ENCODE data around the gene LAMA2.

The LAMA2 gene

GRCh38 chr6:128883906-128884305 is 968 bp downstream of the LAMA2 start:
- Mint-ChIP-seq H3K4me3 (no peak overlapping the region), H3K4me1 (ENCODE audit: low read depth) (peaks cover 8% of the 10 kb centered on the region), H3K36me3 (ENCODE audit: low read depth) (no peaks in the 10 kb centered on the region), H3K27me3 (peaks cover 47% of the 10 kb centered on the region), H3K27ac (no peak overlapping the region), H3K9me3 (no peaks in the 10 kb centered on the region)
- DNase-seq: no peak

- no peak overlapping the region for H3K4me3 Mint-ChIP-seq
- H3K9me3 Mint-ChIP-seq: no peaks in the 10 kb centered on the region
- DNase-seq: no peak
- H3K36me3 Mint-ChIP-seq (ENCODE audit: low read depth): no peaks in the 10 kb centered on the region
- H3K4me1 Mint-ChIP-seq (ENCODE audit: low read depth): peaks cover 8% of the 10 kb centered on the region
- no peak overlapping the region for H3K27ac Mint-ChIP-seq
- peaks cover 51% of the 10 kb centered on the region for H3K27me3 Mint-ChIP-seq
Observed at GRCh38 chr6:128885381-128885780, 2.4 kb downstream of the LAMA2 start.

- no peak overlapping the region for H3K4me3 Mint-ChIP-seq
Observed at GRCh38 chr6:128886706-128887105, 3.8 kb downstream of the LAMA2 start.

GRCh38 chr6:128888444-128889175 is 5.7 kb downstream of the LAMA2 start:
- no peaks in the 10 kb centered on the region for H3K9me3 Mint-ChIP-seq
- no peaks in the 10 kb centered on the region for H3K36me3 Mint-ChIP-seq (ENCODE audit: low read depth)
- peaks cover 32% of the 10 kb centered on the region for H3K27me3 Mint-ChIP-seq
- no peak overlapping the region for H3K27ac Mint-ChIP-seq
- H3K4me1 Mint-ChIP-seq (ENCODE audit: low read depth): no peaks in the 10 kb centered on the region
- no peak for DNase-seq
- no peak overlapping the region for H3K4me3 Mint-ChIP-seq

More at GRCh38 chr6:128886706-128887105, 3.8 kb downstream of the LAMA2 start:
- H3K27me3 Mint-ChIP-seq: peaks cover 48% of the 10 kb centered on the region
- no peak overlapping the region for H3K27ac Mint-ChIP-seq
- no peak for DNase-seq
- no peaks in the 10 kb centered on the region for H3K36me3 Mint-ChIP-seq (ENCODE audit: low read depth)
- H3K9me3 Mint-ChIP-seq: no peaks in the 10 kb centered on the region
- H3K4me1 Mint-ChIP-seq (ENCODE audit: low read depth): peaks cover 8% of the 10 kb centered on the region

GRCh38 chr6:128889870-128890269 is 6.9 kb downstream of the LAMA2 start:
- Mint-ChIP-seq H3K4me3 (no peak overlapping the region), H3K4me1 (ENCODE audit: low read depth) (no peaks in the 10 kb centered on the region), H3K27ac (no peak overlapping the region), H3K9me3 (no peaks in the 10 kb centered on the region), H3K27me3 (peaks cover 23% of the 10 kb centered on the region), H3K36me3 (ENCODE audit: low read depth) (no peaks in the 10 kb centered on the region)
- DNase-seq: no peak

GRCh38 chr6:128892079-128892478 is 9.1 kb downstream of the LAMA2 start:
- Mint-ChIP-seq H3K27ac (no peak overlapping the region), H3K4me3 (no peak overlapping the region), H3K27me3 (peaks cover 12% of the 10 kb centered on the region), H3K36me3 (ENCODE audit: low read depth) (no peaks in the 10 kb centered on the region), H3K9me3 (no peaks in the 10 kb centered on the region), H3K4me1 (ENCODE audit: low read depth) (no peaks in the 10 kb centered on the region)
- DNase-seq: no peak

- no peaks in the 10 kb centered on the region for H3K4me1 Mint-ChIP-seq (ENCODE audit: low read depth)
Observed at GRCh38 chr6:128899341-128900050, 16.6 kb downstream of the LAMA2 start.

GRCh38 chr6:128903715-128904114 is 20.8 kb downstream of the LAMA2 start:
- H3K36me3 Mint-ChIP-seq (ENCODE audit: low read depth): no peaks in the 10 kb centered on the region
- DNase-seq: no peak
- no peak overlapping the region for H3K27ac Mint-ChIP-seq
- no peak overlapping the region for H3K4me3 Mint-ChIP-seq
- peaks cover 3% of the 10 kb centered on the region for H3K27me3 Mint-ChIP-seq
- no peaks in the 10 kb centered on the region for H3K4me1 Mint-ChIP-seq (ENCODE audit: low read depth)
- H3K9me3 Mint-ChIP-seq: no peaks in the 10 kb centered on the region

More at GRCh38 chr6:128899341-128900050, 16.6 kb downstream of the LAMA2 start:
- H3K4me3 Mint-ChIP-seq: no peak overlapping the region
- peaks cover 3% of the 10 kb centered on the region for H3K27me3 Mint-ChIP-seq
- DNase-seq: no peak
- no peaks in the 10 kb centered on the region for H3K36me3 Mint-ChIP-seq (ENCODE audit: low read depth)
- H3K9me3 Mint-ChIP-seq: no peaks in the 10 kb centered on the region
- H3K27ac Mint-ChIP-seq: no peak overlapping the region

- Mint-ChIP-seq H3K4me1 (ENCODE audit: low read depth) (no peaks in the 10 kb centered on the region), H3K27ac (no peak overlapping the region), H3K27me3 (peaks cover 3% of the 10 kb centered on the region), H3K4me3 (no peak overlapping the region), H3K9me3 (no peaks in the 10 kb centered on the region), H3K36me3 (ENCODE audit: low read depth) (no peaks in the 10 kb centered on the region)
- no peak for DNase-seq
Observed at GRCh38 chr6:128914051-128914450, 31.1 kb downstream of the LAMA2 start.

GRCh38 chr6:128918886-128919285 is 35.9 kb downstream of the LAMA2 start:
- Mint-ChIP-seq H3K9me3 (peaks cover 2% of the 10 kb centered on the region), H3K36me3 (ENCODE audit: low read depth) (no peaks in the 10 kb centered on the region), H3K4me3 (no peak overlapping the region), H3K27me3 (no peaks in the 10 kb centered on the region), H3K27ac (no peak overlapping the region), H3K4me1 (ENCODE audit: low read depth) (no peaks in the 10 kb centered on the region)
- no peak for DNase-seq

- Mint-ChIP-seq H3K4me3 (no peak overlapping the region), H3K27ac (no peak overlapping the region), H3K27me3 (no peaks in the 10 kb centered on the region), H3K36me3 (ENCODE audit: low read depth) (no peaks in the 10 kb centered on the region), H3K9me3 (peaks cover 2% of the 10 kb centered on the region), H3K4me1 (ENCODE audit: low read depth) (no peaks in the 10 kb centered on the region)
- DNase-seq: no peak
Observed at GRCh38 chr6:128919412-128920180, 36.7 kb downstream of the LAMA2 start.

GRCh38 chr6:128925765-128926164 is 42.8 kb downstream of the LAMA2 start:
- no peak for DNase-seq
- no peaks in the 10 kb centered on the region for H3K4me1 Mint-ChIP-seq (ENCODE audit: low read depth)
- H3K27ac Mint-ChIP-seq: no peak overlapping the region
- H3K4me3 Mint-ChIP-seq: no peak overlapping the region
- H3K36me3 Mint-ChIP-seq (ENCODE audit: low read depth): no peaks in the 10 kb centered on the region
- H3K27me3 Mint-ChIP-seq: peaks cover 17% of the 10 kb centered on the region
- H3K9me3 Mint-ChIP-seq: peaks cover 2% of the 10 kb centered on the region

- Mint-ChIP-seq H3K27ac (no peak overlapping the region), H3K4me3 (no peak overlapping the region), H3K36me3 (ENCODE audit: low read depth) (no peaks in the 10 kb centered on the region), H3K9me3 (no peaks in the 10 kb centered on the region), H3K4me1 (ENCODE audit: low read depth) (no peaks in the 10 kb centered on the region), H3K27me3 (peaks cover 17% of the 10 kb centered on the region)
- DNase-seq: no peak
Observed at GRCh38 chr6:128929869-128930268, 46.9 kb downstream of the LAMA2 start.

GRCh38 chr6:128930321-128930720 is 47.4 kb downstream of the LAMA2 start:
- H3K9me3 Mint-ChIP-seq: no peaks in the 10 kb centered on the region
- no peaks in the 10 kb centered on the region for H3K36me3 Mint-ChIP-seq (ENCODE audit: low read depth)
- H3K4me3 Mint-ChIP-seq: no peak overlapping the region
- no peak overlapping the region for H3K27ac Mint-ChIP-seq
- no peaks in the 10 kb centered on the region for H3K4me1 Mint-ChIP-seq (ENCODE audit: low read depth)
- H3K27me3 Mint-ChIP-seq: peaks cover 20% of the 10 kb centered on the region
- DNase-seq: no peak

GRCh38 chr6:128932061-128932460 is 49.1 kb downstream of the LAMA2 start:
- no peak for DNase-seq

More at GRCh38 chr6:128932061-128932460, 49.1 kb downstream of the LAMA2 start:
- H3K9me3 Mint-ChIP-seq: no peaks in the 10 kb centered on the region
- H3K27ac Mint-ChIP-seq: no peak overlapping the region
- no peaks in the 10 kb centered on the region for H3K4me1 Mint-ChIP-seq (ENCODE audit: low read depth)
- H3K27me3 Mint-ChIP-seq: peaks cover 23% of the 10 kb centered on the region
- H3K36me3 Mint-ChIP-seq (ENCODE audit: low read depth): no peaks in the 10 kb centered on the region
- no peak overlapping the region for H3K4me3 Mint-ChIP-seq

Data from activated T-cell treated with anti-CD3 and anti-CD28 coated beads, Interleukin-2, amount 50 U/mL, for 24 hours (primary cell).